GM10266 (cell line): ENCODE results near the gene PRDM4.
"Not testable (repeated sequence)": the region's sequence is repeated elsewhere in the genome, so short reads cannot be mapped to it uniquely, and the experiment has no call there.

ENCODE experiments used
- DNase-seq: peaks from one replicate; pipeline ENCODE4 v3.0.0; 2012; ENCODE audit errors: extremely low spot score
- TF ChIP-seq, protein P1 (sequence below): IDR thresholded peaks from 2 replicates; pipeline ENCODE4 v1.5.1; 2012; ENCODE audit warnings: mild to moderate bottlenecking, low read depth; ENCODE audit not compliant: control insufficient read depth, insufficient read depth; ENCODE audit errors: missing control alignments

The PRDM4 gene

DNA sequence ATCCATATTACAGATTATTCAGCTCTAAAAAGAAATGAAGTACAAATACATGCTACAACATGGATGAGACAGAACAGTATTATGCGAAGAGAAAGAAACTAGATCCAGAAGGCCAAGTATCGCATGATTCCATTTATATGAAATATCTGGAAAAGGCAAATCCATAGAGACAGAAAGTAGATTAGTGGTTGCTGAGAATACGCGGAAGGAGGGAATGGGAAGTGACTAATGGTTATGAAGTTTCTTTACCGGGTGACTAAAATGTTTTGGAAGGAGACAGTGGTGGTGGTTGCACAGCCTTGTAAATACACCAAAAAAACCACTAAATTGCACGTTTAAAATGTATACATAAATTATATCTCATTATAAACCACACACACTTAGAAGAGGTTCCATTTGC lies 12.5 kb downstream of the PRDM4 start:
- DNase-seq: no peak
- TF ChIP-seq, protein P1, sequence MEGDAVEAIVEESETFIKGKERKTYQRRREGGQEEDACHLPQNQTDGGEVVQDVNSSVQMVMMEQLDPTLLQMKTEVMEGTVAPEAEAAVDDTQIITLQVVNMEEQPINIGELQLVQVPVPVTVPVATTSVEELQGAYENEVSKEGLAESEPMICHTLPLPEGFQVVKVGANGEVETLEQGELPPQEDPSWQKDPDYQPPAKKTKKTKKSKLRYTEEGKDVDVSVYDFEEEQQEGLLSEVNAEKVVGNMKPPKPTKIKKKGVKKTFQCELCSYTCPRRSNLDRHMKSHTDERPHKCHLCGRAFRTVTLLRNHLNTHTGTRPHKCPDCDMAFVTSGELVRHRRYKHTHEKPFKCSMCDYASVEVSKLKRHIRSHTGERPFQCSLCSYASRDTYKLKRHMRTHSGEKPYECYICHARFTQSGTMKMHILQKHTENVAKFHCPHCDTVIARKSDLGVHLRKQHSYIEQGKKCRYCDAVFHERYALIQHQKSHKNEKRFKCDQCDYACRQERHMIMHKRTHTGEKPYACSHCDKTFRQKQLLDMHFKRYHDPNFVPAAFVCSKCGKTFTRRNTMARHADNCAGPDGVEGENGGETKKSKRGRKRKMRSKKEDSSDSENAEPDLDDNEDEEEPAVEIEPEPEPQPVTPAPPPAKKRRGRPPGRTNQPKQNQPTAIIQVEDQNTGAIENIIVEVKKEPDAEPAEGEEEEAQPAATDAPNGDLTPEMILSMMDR: no peak

DNA sequence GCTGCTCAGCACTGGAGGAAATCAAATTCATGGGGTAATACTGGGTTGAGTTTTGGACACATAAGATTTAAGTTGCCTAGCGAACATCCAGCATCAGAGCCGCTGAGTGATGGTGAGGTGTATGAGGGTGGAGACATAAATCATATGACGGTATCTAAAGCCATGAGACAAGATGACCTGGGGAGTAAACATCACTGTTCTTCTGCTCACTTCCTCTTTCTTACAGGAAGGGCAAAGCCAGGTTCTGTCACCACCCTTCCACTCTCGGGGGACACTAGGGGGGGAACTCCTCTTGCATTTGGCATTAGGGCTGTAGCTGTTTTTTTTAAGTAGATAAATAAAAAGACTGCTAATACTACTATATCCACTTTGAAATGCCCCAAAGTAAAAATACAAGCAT lies 24.0 kb downstream of the PRDM4 start:
- TF ChIP-seq, protein P1: peak; percentile 14
- peak; percentile 54 for DNase-seq

DNA sequence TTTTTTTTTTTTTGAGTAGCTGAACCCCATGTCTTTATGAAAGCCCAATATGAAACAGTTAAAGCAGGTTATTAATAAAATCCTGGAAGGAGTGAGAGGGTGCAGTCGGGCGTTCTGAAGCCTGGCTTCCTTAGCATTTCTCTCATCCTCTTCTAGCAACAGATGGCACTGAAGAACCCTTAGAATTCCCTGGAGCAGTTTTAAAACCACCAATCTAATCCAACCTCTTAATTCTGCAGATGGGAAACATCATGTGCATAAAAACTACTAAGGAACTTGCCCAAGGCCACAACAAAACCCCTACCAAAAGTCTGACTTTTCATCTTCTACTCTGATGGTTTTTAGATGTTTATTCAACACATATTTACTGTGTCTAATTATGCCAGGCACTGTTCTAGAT lies 25.2 kb downstream of the PRDM4 start:
- TF ChIP-seq, protein P1: no peak
- no peak for DNase-seq

DNA sequence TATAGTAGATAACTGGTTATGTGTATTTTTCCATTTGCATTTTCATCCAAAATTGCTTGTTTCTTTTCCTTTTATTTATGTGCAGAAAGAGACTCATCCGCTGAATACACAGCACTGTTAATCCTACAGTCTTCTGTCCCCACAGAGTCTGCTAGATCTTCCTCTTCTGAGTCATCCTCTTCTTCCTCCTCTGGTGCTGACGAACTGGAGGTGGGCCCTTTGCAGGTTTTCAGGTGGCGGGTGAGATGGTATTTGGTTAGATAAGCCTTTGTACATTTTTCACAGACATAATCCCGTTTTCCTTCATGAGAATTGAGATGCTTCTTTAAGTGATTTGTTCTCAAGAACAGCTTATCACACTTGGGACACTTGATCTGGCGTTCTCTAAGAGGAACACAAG lies 26.8 kb downstream of the PRDM4 start:
- TF ChIP-seq, protein P1: no peak
- no peak for DNase-seq

DNA sequence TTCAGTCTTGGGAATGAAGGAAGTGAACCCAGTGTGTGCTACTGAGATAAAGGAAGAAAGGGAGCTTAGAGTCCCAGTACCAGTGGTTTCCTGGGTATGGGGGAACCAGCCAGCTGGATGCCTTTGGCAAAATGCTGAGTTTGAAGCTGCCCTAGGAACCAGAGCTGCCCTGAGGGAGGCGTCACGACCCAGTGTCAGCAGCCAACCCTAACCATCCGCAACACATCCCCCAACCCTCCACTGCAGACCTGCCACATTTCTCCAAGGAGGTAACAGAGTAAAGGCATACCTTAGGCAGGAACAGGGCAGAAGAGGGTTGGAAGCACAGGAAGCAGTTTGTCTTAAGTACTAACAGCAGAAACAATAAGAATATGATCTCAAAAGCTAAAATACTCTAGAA lies 28.6 kb downstream of the PRDM4 start:
- DNase-seq: no peak
- TF ChIP-seq, protein P1: no peak

DNA sequence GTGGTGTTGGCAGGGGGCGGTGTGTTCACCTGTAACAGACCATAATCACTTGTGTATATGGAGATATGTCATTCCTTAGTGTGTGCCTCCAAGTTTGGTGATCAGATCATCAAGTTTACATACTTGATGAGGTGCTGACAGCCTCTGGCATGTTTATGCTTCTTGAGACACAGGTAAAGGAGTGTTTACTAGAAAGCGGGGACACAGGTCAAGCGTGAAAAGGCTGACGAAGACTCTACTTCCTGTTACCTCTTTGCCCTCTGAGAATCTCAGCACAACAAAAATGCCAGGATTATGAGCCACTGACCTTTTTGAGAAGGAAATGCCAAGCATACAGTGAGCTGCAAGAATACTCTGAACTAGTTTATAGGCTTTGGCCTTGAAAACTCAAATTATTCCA lies 29.6 kb downstream of the PRDM4 start:
- TF ChIP-seq, protein P1: no peak
- DNase-seq: no peak

DNA sequence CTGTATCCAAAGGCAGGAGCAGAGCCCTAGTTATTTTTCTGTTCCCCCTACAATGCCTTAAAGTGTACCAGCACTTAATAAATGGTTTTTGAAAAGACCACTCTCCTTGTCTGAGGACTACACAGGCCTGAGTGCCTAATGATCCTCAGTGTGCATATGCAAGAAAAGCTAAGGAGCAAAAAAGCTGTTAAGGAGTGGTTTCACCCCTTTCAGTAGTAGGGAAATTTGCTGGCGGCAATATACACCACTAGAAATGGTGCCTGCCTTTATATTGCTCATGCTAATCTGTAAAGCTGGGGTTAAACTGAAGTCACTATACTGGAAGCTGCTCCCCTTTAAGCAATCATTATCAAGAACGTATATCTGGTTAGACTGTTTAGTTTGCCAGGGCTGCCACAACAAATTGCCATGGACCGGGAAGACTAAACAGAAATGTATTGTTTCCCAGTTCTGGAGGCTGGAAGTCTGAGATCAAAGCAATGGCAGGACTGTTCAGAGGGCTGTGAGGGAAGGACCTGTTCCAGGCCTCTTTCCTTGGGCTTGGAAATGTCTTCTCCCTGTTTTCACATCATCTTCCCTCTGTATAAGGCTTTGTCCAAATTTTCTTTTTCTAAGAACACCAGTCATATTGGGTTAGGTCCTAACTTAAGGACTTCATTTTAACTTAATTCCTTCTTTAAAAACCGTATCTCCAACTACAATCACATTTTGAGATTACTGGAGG lies 30.2 kb downstream of the PRDM4 start:
- TF ChIP-seq, protein P1: no peak
- no peak for DNase-seq

DNA sequence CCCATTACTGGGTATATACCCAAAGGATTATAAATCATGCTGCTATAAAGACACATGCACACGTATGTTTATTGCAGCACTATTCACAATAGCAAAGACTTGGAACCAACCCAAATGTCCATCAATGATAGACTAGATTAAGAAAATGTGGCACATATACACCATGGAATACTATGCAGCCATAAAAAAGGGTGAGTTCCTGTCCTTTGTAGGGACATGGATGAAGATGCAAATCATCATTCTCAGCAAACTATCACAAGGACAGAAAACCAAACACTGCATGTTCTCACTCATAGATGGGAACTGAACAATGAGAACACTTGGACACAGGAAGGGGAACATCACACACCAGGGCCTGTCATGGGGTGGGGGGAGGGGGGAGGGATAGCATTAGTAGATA lies 33.2 kb downstream of the PRDM4 start:
- DNase-seq: not testable (repeated sequence)

DNA sequence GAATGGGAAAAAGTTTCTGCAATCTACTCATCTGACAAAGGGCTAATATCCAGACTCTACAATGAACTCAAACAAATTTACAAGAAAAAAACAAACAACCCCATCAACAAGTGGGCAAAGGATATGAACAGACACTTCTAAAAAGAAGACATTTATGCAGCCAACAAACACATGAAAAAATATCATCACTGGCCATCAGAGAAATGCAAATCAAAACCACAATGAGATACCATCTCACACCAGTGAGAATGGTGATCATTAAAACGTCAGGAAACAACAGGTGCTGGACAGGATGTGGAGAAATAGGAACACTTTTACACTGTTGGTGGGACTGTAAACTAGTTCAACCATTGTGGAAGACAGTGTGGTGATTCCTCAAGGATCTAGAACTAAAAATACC lies 33.6 kb downstream of the PRDM4 start:
- not testable (repeated sequence) for DNase-seq
